Measurements from ENCODE around the gene RHOG. TPM values are rescaled to one million over a fixed set of nuclear protein-coding genes. Genes with fewer than 3 reads are reported as not detected.
A peak's percentile ranks its signal among the peaks of the same experiment; 100 is the strongest.

Gene RHOG
- total and polyA plus RNA-seq, 9 of the 15 experiments (the other 6 are each of a cell fraction or from before 2014, with no cell fraction given): 22.6 to 162 (median 80.3) TPM

- TF ChIP-seq ZNF584 (CRISPR knock-in tag; IDR thresholded peaks at IDR 0.05; ENCODE audit: low read depth): no peak
- TF ChIP-seq HLTF (IDR thresholded peaks at IDR 0.05): no peak
- TF ChIP-seq E2F1 (CRISPR knock-in tag; IDR thresholded peaks at IDR 0.05): no peak
- TF ChIP-seq CXXC5 (CRISPR knock-in tag; IDR thresholded peaks at IDR 0.05): peak; percentile 48; the same call in 1 of the 2 replicates
- TF ChIP-seq POLR2AphosphoS2 (IDR thresholded peaks at IDR 0.05; ENCODE audit: low read length): no peak; the same call in 1 of the 2 replicates
- TF ChIP-seq RBM39 (optimal IDR thresholded peaks at IDR 0.05; ENCODE audit: low read depth, low read length): no peak
- peak; percentile 28; the same call in 1 of the 2 replicates for TF ChIP-seq L3MBTL2 (IDR thresholded peaks at IDR 0.05)
- TF ChIP-seq PRDM10 (IDR thresholded peaks at IDR 0.05; ENCODE audit: partially characterized antibody): peak; percentile 7
- no peak; a peak in 1 of 4 replicates for TF ChIP-seq NONO (IDR thresholded peaks at IDR 0.05; ENCODE audit: low read depth in 2 of 2, low read length in 1 of 2)
- no peak for TF ChIP-seq PTTG1 (tag; IDR thresholded peaks at IDR 0.05; ENCODE audit: low read depth)
- no peak for TF ChIP-seq CLOCK (CRISPR knock-in tag; IDR thresholded peaks at IDR 0.05; ENCODE audit: borderline replicate concordance)
- TF ChIP-seq HDAC2 (IDR thresholded peaks at IDR 0.05): 0 out of 2 replicates have a peak, but pooled peaks have one; percentile 37
- TF ChIP-seq PHF20 (IDR thresholded peaks at IDR 0.05; ENCODE audit: partially characterized antibody): no peak
- TF ChIP-seq ZFP30 (CRISPR knock-in tag; IDR thresholded peaks at IDR 0.05; ENCODE audit: borderline replicate concordance): no peak
- TF ChIP-seq ATF4 (CRISPR knock-in tag; IDR thresholded peaks at IDR 0.05): no peak
- no peak for TF ChIP-seq SIRT6 (IDR thresholded peaks at IDR 0.05; ENCODE audit: low read depth, low read length)
Measured at GRCh38 chr11:3824714-3825472, 15.9 kb downstream of the RHOG start (continued).

Data from K562 (cell line).